Osteoblast (primary cell): ENCODE results near the gene FOXN4. TPM values are rescaled to one million over a fixed set of nuclear protein-coding genes. Genes with fewer than 3 reads are reported as not detected.

Experiments
- DNase-seq: peaks from one replicate; pipeline ENCODE4 v3.0.0; 2011; ENCODE audit warnings: low spot score, mixed read lengths; ENCODE audit not compliant: insufficient read length; ENCODE audit errors: missing footprints
- H2AFZ ChIP-seq: 2 replicates; pipeline ENCODE4 v1.6.0; 2011; ENCODE audit warnings: mild to moderate bottlenecking, low read length
- H3K27ac ChIP-seq: 2 replicates; pipeline ENCODE4 v1.5.1; 2011; ENCODE audit warnings: mild to moderate bottlenecking, low read depth, low read length, moderate library complexity
- H3K27me3 ChIP-seq: 2 replicates; pipeline ENCODE4 v1.6.0; 2012; ENCODE audit warnings: mild to moderate bottlenecking, control low read depth, inconsistent platforms, low read length, moderate library complexity; ENCODE audit not compliant: insufficient read depth
- H3K36me3 ChIP-seq: 2 replicates; pipeline ENCODE4 v1.5.1; 2011; ENCODE audit warnings: mild to moderate bottlenecking, low read length, control low read depth, moderate library complexity; ENCODE audit not compliant: insufficient read depth
- H3K4me1 ChIP-seq: 2 replicates; pipeline ENCODE4 v1.5.1; 2011; ENCODE audit warnings: mild to moderate bottlenecking, low read length, control low read depth, moderate library complexity; ENCODE audit not compliant: insufficient read depth
- H3K4me2 ChIP-seq: 2 replicates; pipeline ENCODE4 v1.6.0; 2011; ENCODE audit warnings: mild to moderate bottlenecking, low read length; ENCODE audit not compliant: insufficient read depth
- H3K4me3 ChIP-seq: fragments of 200-600 bp; sonication (generic); 3 replicates; pipeline ENCODE4 v1.5.1; 2012; ENCODE audit warnings: mild to moderate bottlenecking, low read length, inconsistent platforms; ENCODE audit not compliant: insufficient read depth
- H3K79me2 ChIP-seq: 2 replicates; pipeline ENCODE4 v1.6.0; 2012; ENCODE audit warnings: mild to moderate bottlenecking, low read length, control low read depth, inconsistent platforms; ENCODE audit not compliant: insufficient read depth
- H3K9me3 ChIP-seq: 2 replicates; pipeline ENCODE4 v1.5.1; 2011; ENCODE audit warnings: low read depth, low read length, control low read depth
- H4K20me1 ChIP-seq: 2 replicates; pipeline ENCODE4 v1.6.0; 2012; ENCODE audit warnings: mild to moderate bottlenecking, low read length, control low read depth; ENCODE audit not compliant: insufficient read depth
- total RNA-seq: library from RNA; depleted of rRNA; stranded (reverse); fragments of >200 nt; gene quantifications from 2 replicates; pipeline ENCODE4 v1.2.3, GENCODE V29; 2012
- TF ChIP-seq, protein P1 (sequence below): IDR thresholded peaks from 2 replicates; pipeline ENCODE4 v1.5.1; 2011; ENCODE audit warnings: mild to moderate bottlenecking, low read depth, low read length, moderate library complexity; ENCODE audit errors: extremely low read depth

FOXN4 gene
- total RNA-seq, 1 donor: not detected

DNA sequence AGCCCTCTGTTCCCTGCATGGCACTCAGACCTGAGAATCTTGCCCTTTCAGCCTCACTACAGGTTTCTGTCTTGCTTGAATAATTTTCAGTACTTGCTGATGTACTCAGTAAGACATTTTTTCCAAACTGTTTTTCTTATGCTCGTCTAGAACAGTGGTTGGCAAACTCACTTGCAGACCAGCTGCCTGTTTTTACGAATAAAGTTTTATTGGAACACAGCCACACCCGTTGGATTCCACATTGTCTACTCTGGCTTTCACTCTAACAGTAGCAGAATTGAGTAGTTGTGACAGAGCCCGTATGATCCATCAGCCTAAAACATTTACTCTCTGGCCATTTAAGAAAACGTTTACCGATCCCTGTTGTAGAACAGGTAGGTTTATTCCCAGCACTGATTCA, 72.8 kb downstream of the FOXN4 start:
- no peak for DNase-seq
- Histone ChIP-seq H3K9me3 (no peaks in the 10 kb centered on the region), H4K20me1 (no peaks in the 10 kb centered on the region), H3K4me2 (no peak overlapping the region), H2AFZ (no peak overlapping the region), H3K4me1 (no peaks in the 10 kb centered on the region), H3K4me3 (no peak overlapping the region), H3K27ac (no peak overlapping the region), H3K36me3 (no peaks in the 10 kb centered on the region), H3K27me3 (no peaks in the 10 kb centered on the region), H3K79me2 (no peaks in the 10 kb centered on the region)
- TF ChIP-seq, protein P1, sequence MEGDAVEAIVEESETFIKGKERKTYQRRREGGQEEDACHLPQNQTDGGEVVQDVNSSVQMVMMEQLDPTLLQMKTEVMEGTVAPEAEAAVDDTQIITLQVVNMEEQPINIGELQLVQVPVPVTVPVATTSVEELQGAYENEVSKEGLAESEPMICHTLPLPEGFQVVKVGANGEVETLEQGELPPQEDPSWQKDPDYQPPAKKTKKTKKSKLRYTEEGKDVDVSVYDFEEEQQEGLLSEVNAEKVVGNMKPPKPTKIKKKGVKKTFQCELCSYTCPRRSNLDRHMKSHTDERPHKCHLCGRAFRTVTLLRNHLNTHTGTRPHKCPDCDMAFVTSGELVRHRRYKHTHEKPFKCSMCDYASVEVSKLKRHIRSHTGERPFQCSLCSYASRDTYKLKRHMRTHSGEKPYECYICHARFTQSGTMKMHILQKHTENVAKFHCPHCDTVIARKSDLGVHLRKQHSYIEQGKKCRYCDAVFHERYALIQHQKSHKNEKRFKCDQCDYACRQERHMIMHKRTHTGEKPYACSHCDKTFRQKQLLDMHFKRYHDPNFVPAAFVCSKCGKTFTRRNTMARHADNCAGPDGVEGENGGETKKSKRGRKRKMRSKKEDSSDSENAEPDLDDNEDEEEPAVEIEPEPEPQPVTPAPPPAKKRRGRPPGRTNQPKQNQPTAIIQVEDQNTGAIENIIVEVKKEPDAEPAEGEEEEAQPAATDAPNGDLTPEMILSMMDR: no peak

DNA sequence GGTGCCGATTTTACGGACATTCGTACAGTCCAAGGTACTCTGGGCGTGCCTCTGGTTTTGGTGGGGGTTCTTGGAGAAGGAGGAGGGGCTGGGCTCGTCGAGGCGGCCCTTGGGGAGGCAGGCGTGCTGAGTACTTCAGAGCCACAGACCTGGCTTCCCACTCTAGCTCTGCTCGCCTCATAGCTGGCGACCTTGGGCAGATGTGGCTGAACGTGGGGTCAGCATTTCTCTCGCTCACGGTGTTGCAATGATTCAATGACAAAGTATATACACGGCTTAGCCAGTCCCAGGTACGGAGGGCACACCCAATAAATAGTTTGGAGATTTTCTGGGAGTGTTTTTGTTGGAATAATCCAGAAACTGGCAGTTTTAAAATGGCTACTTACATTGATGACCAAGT, 75.1 kb downstream of the FOXN4 start:
- Histone ChIP-seq H3K36me3 (no peaks in the 10 kb centered on the region), H3K4me3 (no peak overlapping the region), H3K9me3 (no peaks in the 10 kb centered on the region), H3K79me2 (no peaks in the 10 kb centered on the region), H3K27ac (no peak overlapping the region), H3K4me2 (no peak overlapping the region), H3K4me1 (no peaks in the 10 kb centered on the region), H3K27me3 (no peaks in the 10 kb centered on the region), H2AFZ (no peak overlapping the region), H4K20me1 (no peaks in the 10 kb centered on the region)
- TF ChIP-seq, protein P1: no peak
- no peak for DNase-seq

DNA sequence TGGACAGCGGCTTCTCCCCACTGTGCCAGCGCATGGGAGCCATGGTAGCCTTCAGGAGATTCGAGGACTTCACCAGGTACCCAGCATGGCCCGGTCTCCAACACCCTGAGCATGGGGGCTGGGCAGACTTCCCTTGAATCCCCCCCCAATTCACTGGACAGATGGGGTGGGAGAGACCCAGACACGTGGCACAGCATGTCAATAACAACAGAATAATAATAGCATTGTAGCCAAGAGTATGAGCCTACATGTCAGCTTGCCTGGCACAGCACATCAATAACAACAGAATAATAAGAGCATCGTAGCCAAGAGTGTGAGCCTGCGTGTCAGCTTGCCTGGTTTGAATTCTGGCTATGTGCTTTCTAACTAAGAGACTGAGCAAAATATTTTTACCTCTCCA, 76.4 kb downstream of the FOXN4 start:
- no peak overlapping the region for H3K4me3 ChIP-seq
- no peak overlapping the region for H3K27ac ChIP-seq
- no peak for DNase-seq
- TF ChIP-seq, protein P1: no peak
- no peaks in the 10 kb centered on the region for H3K36me3 ChIP-seq
- H2AFZ ChIP-seq: no peak overlapping the region
- no peaks in the 10 kb centered on the region for H3K4me1 ChIP-seq
- no peaks in the 10 kb centered on the region for H3K79me2 ChIP-seq
- H3K9me3 ChIP-seq: no peaks in the 10 kb centered on the region
- no peak overlapping the region for H3K4me2 ChIP-seq
- H4K20me1 ChIP-seq: no peaks in the 10 kb centered on the region
- H3K27me3 ChIP-seq: no peaks in the 10 kb centered on the region

DNA sequence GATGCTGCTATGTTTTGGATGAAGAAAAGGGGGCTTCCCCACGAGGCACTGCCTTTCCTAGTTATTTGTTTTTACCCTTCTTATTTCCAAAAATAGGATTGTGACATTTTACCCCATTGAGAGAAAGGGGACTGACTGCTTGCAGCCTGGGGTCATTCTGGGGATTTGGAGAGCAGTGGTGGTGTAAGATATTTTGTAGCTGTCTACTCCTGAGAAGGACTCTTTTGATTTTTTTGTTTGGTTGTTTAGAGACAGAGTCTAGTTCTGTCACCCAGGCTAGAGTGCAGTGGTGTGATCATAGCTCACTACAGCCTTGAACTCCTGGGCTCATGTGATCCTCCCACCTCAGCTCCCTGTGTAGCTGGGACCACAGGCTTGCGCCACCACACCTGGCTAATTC, 78.9 kb downstream of the FOXN4 start:
- TF ChIP-seq, protein P1: no peak
- Histone ChIP-seq H4K20me1 (no peaks in the 10 kb centered on the region), H3K4me2 (no peak overlapping the region), H2AFZ (no peak overlapping the region), H3K36me3 (no peaks in the 10 kb centered on the region), H3K27ac (no peak overlapping the region), H3K4me3 (no peak overlapping the region), H3K27me3 (no peaks in the 10 kb centered on the region), H3K79me2 (no peaks in the 10 kb centered on the region), H3K4me1 (no peaks in the 10 kb centered on the region), H3K9me3 (no peaks in the 10 kb centered on the region)
- DNase-seq: no peak
